ENCODE measurements around the gene FOSL2.
"Not testable (repeated sequence)": the region's sequence is repeated elsewhere in the genome, so short reads cannot be mapped to it uniquely, and the experiment has no call there.

The FOSL2 gene

GRCh38 chr2:28369358-28369757 lies 23.3 kb upstream of the FOSL2 start:
- no peak overlapping the region for H3K27ac ChIP-seq
- TF ChIP-seq CTCF (IDR thresholded peaks at IDR 0.05) (no peak), ZFX (IDR thresholded peaks at IDR 0.05; ENCODE audit: borderline replicate concordance) (no peak)

- no peak overlapping the region for H3K27ac ChIP-seq
Measured at GRCh38 chr2:28370354-28370753, 22.3 kb upstream of the FOSL2 start.

GRCh38 chr2:28371728-28372127 lies 20.9 kb upstream of the FOSL2 start:
- H3K27ac ChIP-seq = not testable (repeated sequence)

More at GRCh38 chr2:28370354-28370753, 22.3 kb upstream of the FOSL2 start:
- TF ChIP-seq CTCF (IDR thresholded peaks at IDR 0.05) = no peak
- no peak for TF ChIP-seq ZFX (IDR thresholded peaks at IDR 0.05; ENCODE audit: borderline replicate concordance)

- H3K27ac ChIP-seq = no peak overlapping the region
- TF ChIP-seq CTCF (IDR thresholded peaks at IDR 0.05) (no peak), ZFX (IDR thresholded peaks at IDR 0.05; ENCODE audit: borderline replicate concordance) (no peak)
Measured at GRCh38 chr2:28373854-28374253, 18.8 kb upstream of the FOSL2 start.

- no peak for TF ChIP-seq CTCF (IDR thresholded peaks at IDR 0.05)
- TF ChIP-seq ZFX (IDR thresholded peaks at IDR 0.05; ENCODE audit: borderline replicate concordance) = no peak
Measured at GRCh38 chr2:28374331-28374730, 18.3 kb upstream of the FOSL2 start.

GRCh38 chr2:28375236-28375635 lies 17.4 kb upstream of the FOSL2 start:
- no peak overlapping the region for H3K27ac ChIP-seq
- TF ChIP-seq ZFX (IDR thresholded peaks at IDR 0.05; ENCODE audit: borderline replicate concordance) = no peak
- TF ChIP-seq CTCF (IDR thresholded peaks at IDR 0.05) = no peak

More at GRCh38 chr2:28374331-28374730, 18.3 kb upstream of the FOSL2 start:
- no peak overlapping the region for H3K27ac ChIP-seq

- H3K27ac ChIP-seq = no peak overlapping the region
- TF ChIP-seq CTCF (IDR thresholded peaks at IDR 0.05) (no peak), ZFX (IDR thresholded peaks at IDR 0.05; ENCODE audit: borderline replicate concordance) (no peak)
Measured at GRCh38 chr2:28375742-28376631, 16.7 kb upstream of the FOSL2 start.

Data from 22Rv1 (cell line).